Progenitor cell of endocrine pancreas (in vitro differentiated cells): Measurements from ENCODE around the gene ATXN7L3B. TPM values are rescaled to one million over a fixed set of nuclear protein-coding genes. Genes with fewer than 3 reads are reported as not detected.
A peak's percentile ranks its signal among the peaks of the same experiment; 100 is the strongest.

Experiments used
- DNase-seq: peaks from one replicate; pipeline ENCODE4 v3.0.0; 2021; ENCODE audit warnings: low spot score; ENCODE audit not compliant: unreplicated experiment
- H3K27ac Mint-ChIP-seq: 2 replicates; pipeline ENCODE4 v1.8.0; 2021; ENCODE audit warnings: mild to moderate bottlenecking, moderate library complexity, mixed read lengths
- H3K27me3 Mint-ChIP-seq: 2 replicates; pipeline ENCODE4 v1.8.0; 2021; ENCODE audit warnings: mixed read lengths
- H3K36me3 Mint-ChIP-seq: 2 replicates; pipeline ENCODE4 v1.8.0; 2022; ENCODE audit warnings: mixed read lengths; ENCODE audit not compliant: insufficient read depth
- H3K4me1 Mint-ChIP-seq: 2 replicates; pipeline ENCODE4 v1.8.0; 2021; ENCODE audit warnings: low read depth, mixed read lengths
- H3K4me3 Mint-ChIP-seq: 2 replicates; pipeline ENCODE4 v1.8.0; 2021; ENCODE audit warnings: low read depth, mild to moderate bottlenecking, moderate library complexity, mixed read lengths
- H3K9me3 Mint-ChIP-seq: 2 replicates; pipeline ENCODE4 v1.8.0; 2021; ENCODE audit warnings: low read depth, mixed read lengths
- total RNA-seq: library from RNA; stranded (reverse); gene quantifications from 2 replicates; pipeline ENCODE4 v1.2.1, GENCODE V29; 2021
- TF ChIP-seq, protein P1 (sequence below): fragments of 200-600 bp; sonication (generic); IDR thresholded peaks from one replicate; pipeline ENCODE4 v1.5.0; 2021; ENCODE audit warnings: antibody characterized with exemption, mild to moderate bottlenecking; ENCODE audit not compliant: unreplicated experiment

The ATXN7L3B gene
- total RNA-seq, 1 donor from 2014 or later = 75.3 TPM

DNA sequence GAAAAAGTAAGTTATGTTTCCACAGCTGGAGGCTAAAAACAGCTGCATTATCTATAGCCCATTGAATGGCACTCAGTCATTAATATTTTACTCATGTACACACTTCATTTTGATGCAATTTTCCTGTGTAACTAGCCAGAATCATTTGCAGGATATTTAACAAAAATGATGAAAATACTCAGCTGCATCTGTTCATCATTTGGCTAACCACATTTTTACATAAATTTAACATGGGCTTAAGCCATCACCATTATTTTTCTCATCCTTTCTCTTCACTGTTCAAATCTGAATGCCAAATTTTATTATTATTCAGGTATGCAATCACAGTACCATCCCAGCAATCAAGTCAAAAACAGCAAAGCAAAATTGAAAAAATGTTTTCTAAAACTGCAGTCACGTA lies 41.8 kb downstream of the ATXN7L3B start:
- H3K9me3 Mint-ChIP-seq = no peaks in the 10 kb centered on the region
- H3K27me3 Mint-ChIP-seq = no peaks in the 10 kb centered on the region
- no peak for DNase-seq
- peaks cover 24% of the 10 kb centered on the region for H3K4me1 Mint-ChIP-seq
- H3K36me3 Mint-ChIP-seq = no peaks in the 10 kb centered on the region
- H3K27ac Mint-ChIP-seq = no peak overlapping the region
- H3K4me3 Mint-ChIP-seq = no peak overlapping the region
- TF ChIP-seq, protein P1, sequence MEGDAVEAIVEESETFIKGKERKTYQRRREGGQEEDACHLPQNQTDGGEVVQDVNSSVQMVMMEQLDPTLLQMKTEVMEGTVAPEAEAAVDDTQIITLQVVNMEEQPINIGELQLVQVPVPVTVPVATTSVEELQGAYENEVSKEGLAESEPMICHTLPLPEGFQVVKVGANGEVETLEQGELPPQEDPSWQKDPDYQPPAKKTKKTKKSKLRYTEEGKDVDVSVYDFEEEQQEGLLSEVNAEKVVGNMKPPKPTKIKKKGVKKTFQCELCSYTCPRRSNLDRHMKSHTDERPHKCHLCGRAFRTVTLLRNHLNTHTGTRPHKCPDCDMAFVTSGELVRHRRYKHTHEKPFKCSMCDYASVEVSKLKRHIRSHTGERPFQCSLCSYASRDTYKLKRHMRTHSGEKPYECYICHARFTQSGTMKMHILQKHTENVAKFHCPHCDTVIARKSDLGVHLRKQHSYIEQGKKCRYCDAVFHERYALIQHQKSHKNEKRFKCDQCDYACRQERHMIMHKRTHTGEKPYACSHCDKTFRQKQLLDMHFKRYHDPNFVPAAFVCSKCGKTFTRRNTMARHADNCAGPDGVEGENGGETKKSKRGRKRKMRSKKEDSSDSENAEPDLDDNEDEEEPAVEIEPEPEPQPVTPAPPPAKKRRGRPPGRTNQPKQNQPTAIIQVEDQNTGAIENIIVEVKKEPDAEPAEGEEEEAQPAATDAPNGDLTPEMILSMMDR = no peak

DNA sequence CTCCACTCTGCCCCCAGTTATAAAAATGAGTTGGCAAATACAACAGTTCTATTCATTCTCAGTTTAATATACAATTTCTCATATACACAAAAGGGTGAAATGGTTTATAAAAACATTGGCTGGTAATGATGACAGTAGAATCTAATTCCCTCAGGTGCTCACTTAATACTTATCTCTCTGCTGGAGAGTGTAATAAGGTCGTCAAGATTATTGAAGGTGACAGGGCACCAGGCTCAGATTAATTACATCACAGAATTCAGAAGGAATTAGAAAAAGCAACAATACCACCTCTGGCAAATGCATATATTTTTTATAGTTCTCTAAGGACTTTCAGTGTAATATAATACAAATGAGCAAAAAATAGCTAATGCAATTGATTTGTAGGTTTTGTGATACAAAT lies 42.3 kb downstream of the ATXN7L3B start:
- Mint-ChIP-seq H3K4me3 (no peak overlapping the region), H3K4me1 (peaks cover 27% of the 10 kb centered on the region), H3K36me3 (no peaks in the 10 kb centered on the region), H3K27me3 (no peaks in the 10 kb centered on the region), H3K9me3 (no peaks in the 10 kb centered on the region), H3K27ac (no peak overlapping the region)
- TF ChIP-seq, protein P1 = no peak
- no peak for DNase-seq

DNA sequence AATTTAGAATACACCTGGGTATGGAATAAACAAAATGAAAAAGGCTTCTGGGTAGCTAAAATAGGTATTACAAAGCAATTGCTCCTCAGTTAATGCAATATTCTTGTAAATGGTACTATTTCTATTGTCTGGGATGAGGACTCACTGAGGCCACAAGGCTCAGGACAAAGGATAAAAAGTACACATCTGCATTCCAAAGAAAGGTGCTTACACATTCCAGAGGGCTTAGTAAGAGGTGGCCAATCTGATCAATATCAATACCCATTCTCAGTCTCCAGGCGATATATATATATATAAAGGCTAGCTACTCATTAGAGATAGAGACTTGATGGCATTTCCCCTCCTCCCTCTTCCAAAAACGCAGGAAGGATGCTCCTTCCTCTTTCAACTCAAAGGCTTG lies 43.8 kb downstream of the ATXN7L3B start:
- Mint-ChIP-seq H3K27me3 (no peaks in the 10 kb centered on the region), H3K36me3 (no peaks in the 10 kb centered on the region), H3K4me3 (no peak overlapping the region), H3K9me3 (no peaks in the 10 kb centered on the region), H3K4me1 (peaks cover 33% of the 10 kb centered on the region), H3K27ac (peak overlapping the region; percentile 90)
- TF ChIP-seq, protein P1 = no peak
- no peak for DNase-seq

DNA sequence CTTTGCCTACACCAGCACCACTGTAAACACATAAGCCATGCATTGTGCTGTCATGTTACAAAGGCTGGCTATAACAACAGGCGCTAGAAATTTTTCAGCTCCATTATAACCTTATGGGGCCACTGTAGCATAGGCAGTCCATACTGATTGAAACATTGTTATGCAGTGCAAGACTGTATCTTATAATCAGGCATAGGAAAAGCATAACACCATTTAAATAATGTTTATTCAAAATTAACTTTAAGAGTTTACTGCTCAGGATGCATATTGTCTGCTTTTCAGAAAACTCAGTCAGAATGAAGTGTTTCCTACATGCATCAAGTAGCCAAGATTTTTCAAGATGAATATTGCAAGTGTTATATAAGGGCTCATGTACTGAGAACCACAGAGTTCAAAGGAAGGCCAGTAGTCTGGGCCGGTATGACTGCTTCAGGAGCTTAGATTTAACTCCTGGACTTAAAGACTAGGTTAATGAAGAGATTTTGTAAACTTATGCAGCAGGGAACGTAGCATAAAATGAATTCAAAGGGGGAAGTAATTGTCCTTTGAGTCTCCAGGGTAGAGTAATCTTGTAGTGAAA lies 46.9 kb downstream of the ATXN7L3B start:
- TF ChIP-seq, protein P1 = no peak
- no peaks in the 10 kb centered on the region for H3K36me3 Mint-ChIP-seq
- DNase-seq = no peak
- H3K9me3 Mint-ChIP-seq = no peaks in the 10 kb centered on the region
- H3K4me3 Mint-ChIP-seq = no peak overlapping the region
- H3K4me1 Mint-ChIP-seq = peaks cover 30% of the 10 kb centered on the region
- no peaks in the 10 kb centered on the region for H3K27me3 Mint-ChIP-seq
- H3K27ac Mint-ChIP-seq = no peak overlapping the region

DNA sequence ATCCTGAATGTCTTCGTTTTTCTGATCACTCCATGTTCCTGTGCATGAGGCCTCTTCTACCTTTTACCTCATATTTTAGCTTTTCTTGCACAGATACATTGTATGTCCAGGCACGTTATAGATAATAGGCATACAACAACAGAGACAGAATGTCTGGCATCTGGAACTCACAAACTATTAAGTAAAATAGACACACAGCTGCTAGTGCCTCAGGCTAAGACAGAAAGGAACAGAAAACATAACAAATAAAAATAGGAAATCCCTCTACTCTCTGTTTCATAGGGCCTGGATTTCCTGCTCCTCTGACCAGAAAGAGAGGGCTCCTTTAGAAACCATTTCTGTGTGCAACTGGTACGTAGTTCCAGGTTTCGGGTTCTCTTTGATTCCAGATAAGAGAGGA lies 48.6 kb downstream of the ATXN7L3B start:
- peaks cover 15% of the 10 kb centered on the region for H3K4me1 Mint-ChIP-seq
- H3K27me3 Mint-ChIP-seq = no peaks in the 10 kb centered on the region
- TF ChIP-seq, protein P1 = no peak
- H3K36me3 Mint-ChIP-seq = no peaks in the 10 kb centered on the region
- no peak for DNase-seq
- no peaks in the 10 kb centered on the region for H3K9me3 Mint-ChIP-seq
- H3K27ac Mint-ChIP-seq = no peak overlapping the region
- H3K4me3 Mint-ChIP-seq = no peak overlapping the region
